ENCODE results near the gene GPC6. TPM values are rescaled to one million over a fixed set of nuclear protein-coding genes. Genes with fewer than 3 reads are reported as not detected.

Gene GPC6
- total and polyA plus RNA-seq, 2 experiments from 2014 or later, result 26.0 to 92.8 TPM

GRCh38 chr13:94216476-94216875 is 989.9 kb downstream of the GPC6 start:
- Histone ChIP-seq H3K4me2 (no peak overlapping the region), H3K9me2 (replicated peaks; ENCODE audit: insufficient read depth) (no peaks in the 10 kb centered on the region), H3K36me3 (replicated peaks; ENCODE audit: insufficient read depth, low read depth) (no peaks in the 10 kb centered on the region), H3K9me3 (ENCODE audit: low read depth) (no peaks in the 10 kb centered on the region), H3K4me1 (ENCODE audit: insufficient read depth) (no peaks in the 10 kb centered on the region), H3K27me3 (no peaks in the 10 kb centered on the region), H2AFZ (no peak overlapping the region), H3K79me2 (no peaks in the 10 kb centered on the region), H3K4me3 (no peak overlapping the region), H4K20me1 (ENCODE audit: insufficient read depth, poor library complexity, severe bottlenecking) (no peaks in the 10 kb centered on the region), H3K27ac (no peak overlapping the region)
- DNase-seq (ENCODE audit: low spot score), result no peak
- TF ChIP-seq CTCF (IDR thresholded peaks at IDR 0.05; ENCODE audit: poor library complexity) (no peak), EZH2phosphoT487 (IDR thresholded peaks at IDR 0.05; ENCODE audit: low read depth, severe bottlenecking, unreplicated experiment) (no peak), EZH2 (IDR thresholded peaks at IDR 0.05; ENCODE audit: borderline replicate concordance) (no peak)
- 71% methylated on average over 1 of the region's 1 CpG for WGBS (ENCODE audit: low lambda C conversion rate, missing lambda C conversion rate)

- 90% methylated on average over 3 of the region's 3 CpGs for WGBS (ENCODE audit: low lambda C conversion rate, missing lambda C conversion rate)
- no peaks in the 10 kb centered on the region for H3K36me3 ChIP-seq (replicated peaks; ENCODE audit: insufficient read depth, low read depth)
- H3K9me3 ChIP-seq (ENCODE audit: low read depth), result no peaks in the 10 kb centered on the region
- no peak for DNase-seq (ENCODE audit: low spot score)
- H3K79me2 ChIP-seq, result no peaks in the 10 kb centered on the region
- no peak overlapping the region for H2AFZ ChIP-seq
- no peak overlapping the region for H3K27ac ChIP-seq
- no peaks in the 10 kb centered on the region for H3K4me1 ChIP-seq (ENCODE audit: insufficient read depth)
- no peak overlapping the region for H3K4me2 ChIP-seq
- no peak overlapping the region for H3K4me3 ChIP-seq
- no peaks in the 10 kb centered on the region for H4K20me1 ChIP-seq (ENCODE audit: insufficient read depth, poor library complexity, severe bottlenecking)
- H3K9me2 ChIP-seq (replicated peaks; ENCODE audit: insufficient read depth), result no peaks in the 10 kb centered on the region
- no peaks in the 10 kb centered on the region for H3K27me3 ChIP-seq
- TF ChIP-seq EZH2phosphoT487 (IDR thresholded peaks at IDR 0.05; ENCODE audit: low read depth, severe bottlenecking, unreplicated experiment) (no peak), EZH2 (IDR thresholded peaks at IDR 0.05; ENCODE audit: borderline replicate concordance) (no peak), CTCF (IDR thresholded peaks at IDR 0.05; ENCODE audit: poor library complexity) (no peak)
These were observed 990.8 kb downstream of the GPC6 start for GRCh38 chr13:94217370-94217769.

GRCh38 chr13:94218537-94218936 is 991.9 kb downstream of the GPC6 start:
- no peaks in the 10 kb centered on the region for H3K9me3 ChIP-seq (ENCODE audit: low read depth)
- H3K4me1 ChIP-seq (ENCODE audit: insufficient read depth), result no peaks in the 10 kb centered on the region
- H3K27ac ChIP-seq, result no peak overlapping the region
- H3K4me2 ChIP-seq, result no peak overlapping the region
- no peak overlapping the region for H2AFZ ChIP-seq
- no peaks in the 10 kb centered on the region for H3K36me3 ChIP-seq (replicated peaks; ENCODE audit: insufficient read depth, low read depth)
- H3K79me2 ChIP-seq, result no peaks in the 10 kb centered on the region
- H3K27me3 ChIP-seq, result no peaks in the 10 kb centered on the region
- H4K20me1 ChIP-seq (ENCODE audit: insufficient read depth, poor library complexity, severe bottlenecking), result no peaks in the 10 kb centered on the region
- no peaks in the 10 kb centered on the region for H3K9me2 ChIP-seq (replicated peaks; ENCODE audit: insufficient read depth)
- 88% methylated on average over 2 of the region's 2 CpGs for WGBS (ENCODE audit: low lambda C conversion rate, missing lambda C conversion rate)
- DNase-seq (ENCODE audit: low spot score), result no peak
- no peak overlapping the region for H3K4me3 ChIP-seq
- TF ChIP-seq EZH2phosphoT487 (IDR thresholded peaks at IDR 0.05; ENCODE audit: low read depth, severe bottlenecking, unreplicated experiment) (no peak), CTCF (IDR thresholded peaks at IDR 0.05; ENCODE audit: poor library complexity) (no peak), EZH2 (IDR thresholded peaks at IDR 0.05; ENCODE audit: borderline replicate concordance) (no peak)

- no peak for DNase-seq (ENCODE audit: low spot score)
- TF ChIP-seq CTCF (IDR thresholded peaks at IDR 0.05; ENCODE audit: poor library complexity), result no peak
- no peak for TF ChIP-seq EZH2 (IDR thresholded peaks at IDR 0.05; ENCODE audit: borderline replicate concordance)
- Histone ChIP-seq H3K4me1 (ENCODE audit: insufficient read depth) (no peaks in the 10 kb centered on the region), H2AFZ (no peak overlapping the region), H3K9me3 (ENCODE audit: low read depth) (no peaks in the 10 kb centered on the region), H3K79me2 (no peaks in the 10 kb centered on the region), H3K36me3 (replicated peaks; ENCODE audit: insufficient read depth, low read depth) (no peaks in the 10 kb centered on the region), H3K4me2 (no peak overlapping the region), H3K27me3 (no peaks in the 10 kb centered on the region), H3K4me3 (no peak overlapping the region), H3K9me2 (replicated peaks; ENCODE audit: insufficient read depth) (no peaks in the 10 kb centered on the region), H3K27ac (no peak overlapping the region), H4K20me1 (ENCODE audit: insufficient read depth, poor library complexity, severe bottlenecking) (no peaks in the 10 kb centered on the region)
- 95% methylated on average over 3 of the region's 3 CpGs for WGBS (ENCODE audit: low lambda C conversion rate, missing lambda C conversion rate)
These were observed 992.3 kb downstream of the GPC6 start for GRCh38 chr13:94218951-94219350.
